HUES6 (cell line): Measurements from ENCODE around the gene REG1B.
"Not testable (repeated sequence)": the region's sequence is repeated elsewhere in the genome, so short reads cannot be mapped to it uniquely, and the experiment has no call there.

Source experiments
- H3K27ac ChIP-seq: 2 replicates; pipeline ENCODE4 v1.7.0; 2013; ENCODE audit warnings: low read depth, mild to moderate bottlenecking, low read length, inconsistent platforms
- H3K27me3 ChIP-seq: 2 replicates; pipeline ENCODE4 v1.6.1; 2013; ENCODE audit warnings: low read length; ENCODE audit not compliant: control insufficient read depth, insufficient read depth
- H3K36me3 ChIP-seq: 2 replicates; pipeline ENCODE4 v1.6.1; 2013; ENCODE audit warnings: low read length; ENCODE audit not compliant: control insufficient read depth, insufficient read depth
- H3K4me1 ChIP-seq: 2 replicates; pipeline ENCODE4 v1.6.1; 2013; ENCODE audit warnings: low read length; ENCODE audit not compliant: control insufficient read depth, insufficient read depth
- H3K4me3 ChIP-seq: 2 replicates; pipeline ENCODE4 v1.5.1; 2013; ENCODE audit warnings: low read depth, low read length
- H3K9ac ChIP-seq: one replicate; pipeline ENCODE4 v1.6.1; 2013; ENCODE audit warnings: mild to moderate bottlenecking, low read length
- H3K9me3 ChIP-seq: 2 replicates; pipeline ENCODE4 v1.6.1; 2013; ENCODE audit warnings: low read depth, low read length; ENCODE audit not compliant: control insufficient read depth, insufficient read depth

REG1B gene

DNA sequence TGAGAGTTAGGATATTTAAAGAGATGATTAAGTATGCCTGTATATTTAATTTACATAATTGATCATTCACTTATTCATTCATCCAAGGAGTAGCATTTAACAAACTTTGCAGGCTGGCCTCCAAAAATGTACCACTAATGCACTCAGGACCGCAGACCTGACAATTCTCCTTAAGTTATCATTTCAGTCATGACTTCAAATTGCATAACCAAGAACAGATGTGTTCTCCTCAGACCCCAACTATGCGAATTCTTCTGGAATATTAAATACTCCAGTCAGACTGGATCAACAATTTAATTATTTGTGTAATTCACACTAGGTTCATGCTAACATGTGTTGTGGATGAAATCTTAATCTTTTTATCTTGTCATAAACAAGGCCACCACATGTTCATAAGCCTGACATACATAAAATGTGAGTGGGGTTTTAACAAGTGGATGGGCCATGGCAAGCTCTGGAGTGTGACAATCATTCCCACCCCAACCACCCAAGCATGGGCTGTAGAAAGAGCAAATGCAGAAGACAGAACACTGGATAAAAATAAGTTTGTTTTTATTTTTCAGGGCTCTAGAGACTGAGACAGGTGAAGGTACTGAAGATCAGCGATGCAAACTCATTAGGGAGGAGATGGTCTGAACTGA lies 3.2 kb downstream of the REG1B start:
- no peak overlapping the region for H3K9ac ChIP-seq
- no peaks in the 10 kb centered on the region for H3K36me3 ChIP-seq
- 0 out of 2 replicates have a peak, but pooled peaks cover 9% of the 10 kb centered on the region for H3K4me1 ChIP-seq
- no peaks in the 10 kb centered on the region for H3K9me3 ChIP-seq
- no peak overlapping the region for H3K4me3 ChIP-seq
- no peaks in the 10 kb centered on the region for H3K27me3 ChIP-seq
- H3K27ac ChIP-seq: no peak overlapping the region

DNA sequence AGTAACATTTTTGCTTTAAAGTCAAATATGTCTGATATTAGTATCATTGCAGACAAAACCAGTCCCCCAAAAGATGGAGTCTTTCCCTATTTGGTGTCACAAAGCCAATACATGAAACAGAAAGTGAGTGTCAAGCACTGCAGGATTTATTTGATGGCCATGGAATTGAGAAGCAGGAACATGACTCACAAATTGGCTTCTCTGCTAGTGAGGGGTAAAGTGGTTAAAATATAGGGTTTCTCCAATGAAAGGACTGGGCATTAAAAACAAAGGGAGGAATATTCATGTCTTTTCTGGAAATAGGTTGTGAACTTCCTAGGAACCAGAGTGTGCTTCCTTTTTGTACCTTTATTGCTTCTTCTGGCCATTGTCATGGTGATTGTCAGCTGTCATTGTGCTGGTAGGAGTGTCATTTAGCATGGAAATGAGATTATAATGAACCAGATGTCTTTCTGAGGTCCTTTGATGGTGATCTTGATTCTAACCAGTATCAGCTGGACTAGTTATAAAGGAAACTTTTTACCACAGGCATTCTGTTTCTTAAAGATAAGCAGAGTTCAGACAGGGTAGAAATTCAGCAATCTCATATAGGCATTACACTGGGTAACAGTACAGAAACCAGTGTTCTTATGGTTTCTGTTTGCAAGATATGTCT lies 4.1 kb downstream of the REG1B start:
- H3K4me1 ChIP-seq: 0 out of 2 replicates have a peak, but pooled peaks cover 9% of the 10 kb centered on the region
- no peak overlapping the region for H3K9ac ChIP-seq
- no peak overlapping the region for H3K27ac ChIP-seq
- no peak overlapping the region for H3K4me3 ChIP-seq
- no peaks in the 10 kb centered on the region for H3K27me3 ChIP-seq
- H3K36me3 ChIP-seq: no peaks in the 10 kb centered on the region
- H3K9me3 ChIP-seq: no peaks in the 10 kb centered on the region

DNA sequence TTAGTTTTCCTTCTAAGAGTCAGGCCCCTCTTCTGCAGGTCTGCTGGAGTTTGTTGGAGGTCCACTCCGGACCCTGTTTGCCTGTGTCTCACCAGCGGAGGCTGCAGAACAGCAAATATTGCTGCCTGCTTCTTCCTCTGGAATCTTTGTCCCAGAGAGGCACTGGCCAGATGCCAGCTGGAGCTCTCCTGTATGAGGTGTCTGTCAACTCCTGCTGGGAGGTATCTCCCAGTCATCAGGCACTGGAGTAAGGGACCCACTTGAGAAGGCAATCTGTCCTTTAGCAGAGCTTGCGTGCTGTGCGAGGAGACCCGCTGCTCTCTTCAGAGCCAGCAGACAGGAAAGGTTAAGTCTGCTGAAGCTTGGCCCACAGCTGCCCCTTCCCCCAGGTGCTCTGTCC lies 4.8 kb downstream of the REG1B start:
- Histone ChIP-seq H3K27me3 (no peaks in the 10 kb centered on the region), H3K9me3 (no peaks in the 10 kb centered on the region), H3K36me3 (no peaks in the 10 kb centered on the region), H3K9ac (no peak overlapping the region), H3K4me1 (0 out of 2 replicates have a peak, but pooled peaks cover 9% of the 10 kb centered on the region), H3K4me3 (no peak overlapping the region), H3K27ac (no peak overlapping the region)

DNA sequence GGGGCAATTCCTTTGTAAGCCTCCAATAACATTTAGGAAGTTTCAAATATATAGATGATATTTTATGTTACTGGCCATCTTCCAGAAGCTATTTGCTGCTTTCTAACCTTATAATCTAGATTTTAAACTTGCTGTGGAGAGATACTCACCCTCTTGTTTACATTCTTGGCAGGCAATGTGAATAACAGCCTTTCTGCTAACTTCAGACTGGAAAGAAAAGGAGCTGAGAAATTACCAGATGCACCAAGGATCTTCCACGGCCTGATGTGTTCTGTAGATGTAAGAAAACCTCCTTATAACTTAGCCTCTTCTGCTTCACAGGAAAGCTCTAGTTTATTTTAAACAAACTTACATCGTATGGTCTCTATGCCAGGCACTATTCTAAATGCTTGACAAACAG lies 16.7 kb downstream of the REG1B start:
- Histone ChIP-seq H3K9me3 (no peaks in the 10 kb centered on the region), H3K27ac (no peak overlapping the region), H3K9ac (no peak overlapping the region), H3K36me3 (no peaks in the 10 kb centered on the region), H3K4me1 (no peaks in the 10 kb centered on the region), H3K27me3 (no peaks in the 10 kb centered on the region), H3K4me3 (no peak overlapping the region)

DNA sequence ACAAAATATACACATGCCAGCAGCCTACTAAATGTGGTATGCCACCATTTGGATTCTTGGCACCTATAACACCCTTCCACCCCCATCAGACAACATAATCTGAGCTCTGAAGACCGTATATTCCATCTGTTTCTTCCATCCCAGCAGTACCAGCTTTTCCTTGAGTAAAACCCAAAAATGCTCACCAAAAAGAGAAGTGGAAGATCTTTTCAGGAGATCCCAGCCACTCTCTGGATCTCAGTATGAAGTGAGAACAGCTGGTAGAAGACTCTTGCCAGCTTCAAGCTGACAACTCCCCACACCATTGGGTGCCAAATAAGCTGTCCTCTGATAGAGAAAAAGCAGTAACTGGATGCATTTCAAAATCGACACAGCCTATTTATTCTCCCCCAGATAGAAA lies 22.6 kb downstream of the REG1B start:
- Histone ChIP-seq H3K27ac (no peak overlapping the region), H3K9ac (no peak overlapping the region), H3K9me3 (no peaks in the 10 kb centered on the region), H3K36me3 (no peaks in the 10 kb centered on the region), H3K4me1 (no peaks in the 10 kb centered on the region), H3K27me3 (no peaks in the 10 kb centered on the region), H3K4me3 (no peak overlapping the region)

DNA sequence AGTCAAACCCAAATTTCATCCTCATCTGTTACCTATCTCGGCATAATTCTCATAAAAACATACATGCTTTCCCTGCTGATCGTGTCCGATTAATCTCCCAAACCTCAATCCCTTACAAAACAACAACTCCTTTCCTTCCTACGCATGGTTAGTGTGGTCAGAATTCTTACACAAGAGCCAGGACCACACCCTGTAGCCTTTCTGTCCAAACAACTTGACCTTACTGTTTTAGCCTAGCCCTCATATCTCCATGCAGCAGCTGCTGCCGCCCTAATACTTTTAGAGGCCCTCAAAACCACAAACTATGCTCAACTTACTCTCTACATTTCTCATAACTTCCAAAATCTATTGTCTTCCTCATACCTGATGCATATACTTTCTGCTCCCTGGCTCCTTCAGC lies 33.0 kb downstream of the REG1B start:
- H3K9ac ChIP-seq, H3K27me3 ChIP-seq, H3K27ac ChIP-seq, H3K36me3 ChIP-seq, H3K9me3 ChIP-seq, H3K4me1 ChIP-seq, H3K4me3 ChIP-seq: not testable (repeated sequence)

DNA sequence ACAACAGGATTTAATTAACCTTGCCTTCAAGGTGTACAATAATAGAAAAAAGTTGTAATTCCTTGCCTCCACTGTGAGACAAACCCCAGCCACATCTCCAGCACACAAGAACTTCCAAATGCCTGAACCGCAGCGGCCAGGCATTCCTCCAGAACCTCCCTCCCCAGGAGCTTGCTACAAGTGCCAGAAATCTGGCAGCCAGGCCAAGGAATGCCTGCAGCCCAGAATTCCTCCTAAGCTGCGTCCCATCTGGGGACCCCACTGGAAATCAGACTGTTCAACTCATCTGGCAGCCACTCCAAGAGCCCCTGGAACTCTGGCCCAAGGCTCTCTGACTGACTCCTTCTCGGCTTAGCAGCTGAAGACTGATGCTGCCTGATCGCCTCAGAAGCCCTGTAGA lies 34.3 kb downstream of the REG1B start:
- H3K27me3 ChIP-seq, H3K4me3 ChIP-seq, H3K9me3 ChIP-seq, H3K9ac ChIP-seq, H3K27ac ChIP-seq, H3K4me1 ChIP-seq, H3K36me3 ChIP-seq: not testable (repeated sequence)

DNA sequence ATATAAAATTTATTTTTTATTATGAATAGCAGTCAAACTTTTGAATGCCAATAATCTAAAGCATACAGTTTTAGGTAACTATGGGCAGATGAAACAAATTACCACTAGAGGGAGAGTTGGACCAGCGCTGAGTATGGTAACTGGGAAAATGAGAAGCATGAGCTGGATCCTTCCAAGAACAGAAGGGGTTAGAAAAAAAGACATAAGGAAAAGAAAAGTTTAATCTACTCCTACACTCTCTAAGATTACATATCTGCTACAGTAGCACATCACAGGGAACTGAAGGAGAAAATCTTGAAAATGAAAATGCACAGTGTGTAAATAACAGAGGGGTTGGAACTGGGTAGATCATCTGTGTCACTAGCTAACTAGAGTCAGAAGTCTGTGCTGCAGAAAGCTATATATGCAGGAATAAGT lies 46.8 kb downstream of the REG1B start:
- Histone ChIP-seq H3K9ac (no peak overlapping the region), H3K9me3 (no peaks in the 10 kb centered on the region), H3K36me3 (no peaks in the 10 kb centered on the region), H3K27ac (no peak overlapping the region), H3K4me1 (peaks cover 2% of the 10 kb centered on the region; the same call in 1 of the 2 replicates), H3K27me3 (no peaks in the 10 kb centered on the region), H3K4me3 (no peak overlapping the region)

DNA sequence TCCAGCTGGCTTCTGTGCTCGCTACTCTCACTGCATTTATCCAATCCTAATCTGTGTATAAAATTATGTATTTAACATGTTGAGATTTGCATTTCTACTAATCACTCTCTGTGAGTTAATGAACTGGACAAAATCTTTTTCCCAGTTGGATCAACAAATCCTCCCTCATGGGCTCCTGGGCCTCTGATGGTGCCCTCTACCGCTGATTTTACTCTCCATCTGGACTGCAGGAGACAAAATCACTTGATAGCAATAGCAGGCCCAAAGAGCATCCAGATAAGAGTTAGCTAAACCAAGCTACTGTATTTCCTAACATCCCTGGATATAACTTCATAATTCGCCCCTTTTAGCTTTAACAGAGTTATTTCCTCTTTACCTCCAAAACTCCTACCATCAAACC lies 47.8 kb downstream of the REG1B start:
- H3K4me1 ChIP-seq: peaks cover 2% of the 10 kb centered on the region; the same call in 1 of the 2 replicates
- no peaks in the 10 kb centered on the region for H3K27me3 ChIP-seq
- H3K4me3 ChIP-seq: no peak overlapping the region
- no peak overlapping the region for H3K9ac ChIP-seq
- H3K36me3 ChIP-seq: no peaks in the 10 kb centered on the region
- H3K27ac ChIP-seq: no peak overlapping the region
- no peaks in the 10 kb centered on the region for H3K9me3 ChIP-seq
